K562 (cell line): ENCODE data around the gene LPA. TPM values are rescaled to one million over a fixed set of nuclear protein-coding genes. Genes with fewer than 3 reads are reported as not detected.

Source experiments
- ATF2 ChIP-seq: sonication (generic); formaldehyde crosslinking; IDR thresholded peaks from 2 replicates; pipeline ENCODE4 v1.8.1; 2022; ENCODE audit warnings: missing genetic modification reagents
- BRCA1 ChIP-seq, 2 experiments: fragments of 450-650 bp in 1 of 2; sonication (generic) in 1 of 2; formaldehyde crosslinking in 1 of 2; IDR thresholded peaks; 2 replicates each; pipeline versions ENCODE4 v1.5.0 to v1.6.1; 2017 to 2020; ENCODE audit warnings: mild to moderate bottlenecking in 1 of 2, missing genetic modification reagents in 1 of 2
- CTBP1 ChIP-seq: fragments of 450-650 bp; IDR thresholded peaks from 2 replicates; pipeline ENCODE4 v1.6.1; 2016; ENCODE audit warnings: borderline replicate concordance
- ELK1 ChIP-seq: sonication (generic); formaldehyde crosslinking; IDR thresholded peaks from 2 replicates; pipeline ENCODE4 v1.8.1; 2022; ENCODE audit warnings: missing genetic modification reagents
- FOXA1 ChIP-seq: fragments of 450-650 bp; IDR thresholded peaks from 2 replicates; pipeline ENCODE4 v1.6.1; 2016; ENCODE audit warnings: mild to moderate bottlenecking, borderline replicate concordance
- FOXP1 ChIP-seq: sonication (generic); formaldehyde crosslinking; IDR thresholded peaks from 2 replicates; pipeline ENCODE4 v1.8.0; 2022; ENCODE audit warnings: mild to moderate bottlenecking, missing genetic modification reagents
- GTF2E2 ChIP-seq: fragments of 200-800 bp; sonication (Bioruptor generic); IDR thresholded peaks from 2 replicates; pipeline ENCODE4 v1.6.1; 2016; ENCODE audit warnings: missing genetic modification characterization, missing compliant biosample characterization
- HDGF ChIP-seq: fragments of 450-650 bp; IDR thresholded peaks from 2 replicates; pipeline ENCODE4 v1.6.1; 2016
- HMGN3 ChIP-seq: IDR thresholded peaks from 2 replicates; pipeline ENCODE4 v1.6.1; 2011; ENCODE audit warnings: borderline replicate concordance, low read depth, mild to moderate bottlenecking, mixed read lengths, low read length; ENCODE audit not compliant: insufficient read length; ENCODE audit errors: extremely low read depth
- HSF4 ChIP-seq: fragments of 250-450 bp; sonication (Bioruptor Pico); IDR thresholded peaks from 2 replicates; pipeline ENCODE4 v2.1.2; 2022; ENCODE audit warnings: mild to moderate bottlenecking, moderate library complexity, borderline replicate concordance
- MTA1 ChIP-seq: fragments of 450-650 bp; IDR thresholded peaks from 2 replicates; pipeline ENCODE4 v1.6.1; 2017; ENCODE audit warnings: borderline replicate concordance
- NRF1 ChIP-seq, 2 experiments: fragments of 450-650 bp; IDR thresholded peaks in 1 of 2; conservative IDR thresholded peaks in 1 of 2; 2 replicates each; pipeline ENCODE4 v1.6.1; 2014; ENCODE audit warnings: mild to moderate bottlenecking in 2 of 2
- PHB2 ChIP-seq: fragments of 450-650 bp; IDR thresholded peaks from 2 replicates; pipeline ENCODE4 v1.6.1; 2017; ENCODE audit warnings: low read depth
- PTBP1 ChIP-seq: fragments of 200-400 bp; formaldehyde crosslinking; IDR thresholded peaks from 2 replicates; pipeline ENCODE4 v1.6.1; 2017; ENCODE audit warnings: low read depth, low read length
- SMC3 ChIP-seq: conservative IDR thresholded peaks from 2 replicates; pipeline ENCODE4 v1.6.1; 2011; ENCODE audit warnings: low read depth, low read length, improper control_type of control experiment; ENCODE audit not compliant: insufficient read depth
- ZBTB49 ChIP-seq: sonication (generic); formaldehyde crosslinking; IDR thresholded peaks from 2 replicates; pipeline ENCODE4 v1.8.0; 2022; ENCODE audit warnings: missing genetic modification reagents, mild to moderate bottlenecking, borderline replicate concordance
- ZNF212 ChIP-seq: fragments of 450-650 bp; formaldehyde crosslinking; IDR thresholded peaks from 2 replicates; pipeline ENCODE4 v1.4.0; 2020; ENCODE audit warnings: mild to moderate bottlenecking
- ZNF444 ChIP-seq: fragments of 250-450 bp; sonication (Bioruptor Pico); IDR thresholded peaks from 2 replicates; pipeline ENCODE4 v1.4.0; 2020; ENCODE audit warnings: mild to moderate bottlenecking, moderate library complexity
- polyA plus RNA-seq, 8 experiments: library from polyadenylated mRNA; depleted of rRNA in 4 of 8; stranded (reverse) in 5 of 8; unstranded in 3 of 8; fragments of >200 nt; fragmentation: Nextera tagmentation in 2 of 8; fragmentation: Illumina TruSeq in 1 of 8; extraction: Ambion mirVana in 2 of 8; extraction: Trizol in 1 of 8; gene quantifications; 2 replicates each; pipeline versions ENCODE4 v1.2.1 to v1.2.3, GENCODE V29; 2011 to 2014; ENCODE audit warnings: inconsistent platforms in 1 of 8, missing spikeins in 1 of 8
- total RNA-seq, 7 experiments: library from RNA; depleted of rRNA in 6 of 7; stranded (reverse); fragments of >200 nt in 6 of 7; fragmentation: Illumina TruSeq in 2 of 7; extraction: Trizol in 2 of 7; gene quantifications; 2 replicates each; pipeline versions ENCODE4 v1.2.1 to v1.2.3, GENCODE V29; 2011 to 2021; ENCODE audit warnings: low replicate concordance in 1 of 7

The LPA gene
- total and polyA plus RNA-seq, 9 of the 15 experiments (the other 6 are each of a cell fraction or from before 2014, with no cell fraction given) = 0.01 to 0.18 (median 0.07) TPM; not detected in 6

- TF ChIP-seq NRF1 (conservative IDR thresholded peaks at IDR 0.05 in 1 of 2, IDR thresholded peaks at IDR 0.05 in 1 of 2) (peak; percentile 76 to 81), ATF2 (CRISPR knock-in tag) (no peak), ZNF212 (CRISPR knock-in tag) (no peak), SMC3 (peak; percentile 97; the same call in 1 of the 2 replicates), HDGF (no peak), GTF2E2 (tag) (peak; percentile 85), HSF4 (CRISPR knock-in tag) (no peak), FOXP1 (CRISPR knock-in tag) (no peak), ELK1 (no peak), FOXA1 (no peak), PHB2 (no peak), MTA1 (peak; percentile 95), HMGN3 (no peak), CTBP1 (peak; percentile 68), BRCA1 (IDR thresholded peaks at IDR 0.05) (no peak), BRCA1 (CRISPR knock-in tag; IDR thresholded peaks at IDR 0.05) (no peak), PTBP1 (no peak), ZBTB49 (CRISPR knock-in tag) (no peak), ZNF444 (CRISPR knock-in tag) (no peak)
Observed at GRCh38 chr6:160520043-160520904, 143.8 kb downstream of the LPA start (continued).
